Omental fat pad (tissue), 4 donors: ENCODE measurements around the gene MMS19. TPM values are rescaled to one million over a fixed set of nuclear protein-coding genes. Genes with fewer than 3 reads are reported as not detected.

Experiments
- ATAC-seq: fragments of 150-250 bp; one replicate; pipeline ENCODE4 v1.9.1; 2016; ENCODE audit warnings: mild to moderate bottlenecking, moderate library complexity; ENCODE audit not compliant: low FRiP score
- DNase-seq: peaks from one replicate; pipeline ENCODE4 v3.0.0-alpha.2; 2019; ENCODE audit warnings: low spot score
- CTCF ChIP-seq, 3 donors: fragments of 450-650 bp; IDR thresholded peaks; one replicate each; pipeline ENCODE4 v1.5.1; 2016 to 2017; ENCODE audit warnings: antibody characterized with exemption in 3 of 3, mild to moderate bottlenecking in 3 of 3, moderate library complexity in 2 of 3
- total RNA-seq, 4 donors: library from RNA; depleted of rRNA; stranded (reverse); fragments of >200 nt; gene quantifications; one replicate each; pipeline ENCODE4 v1.1.0, GENCODE V29; 2016

MMS19 gene
- total RNA-seq, 4 donors from 2014 or later: 44.4 to 117 (median 64.7) TPM

GRCh38 chr10:97542169-97543024 is 44.2 kb upstream of the MMS19 start:
- DNase-seq (peak; percentile 69), ATAC-seq (peak; percentile 72)
- TF ChIP-seq CTCF (IDR thresholded peaks at IDR 0.05): no peak

GRCh38 chr10:97540669-97541500 is 42.7 kb upstream of the MMS19 start:
- ATAC-seq: peak; percentile 6
- no peak for TF ChIP-seq CTCF (IDR thresholded peaks at IDR 0.05)
- no peak for DNase-seq

- TF ChIP-seq CTCF (IDR thresholded peaks at IDR 0.05): no peak
- DNase-seq (no peak), ATAC-seq (peak; percentile 40)
Measured at GRCh38 chr10:97539523-97540200, 41.4 kb upstream of the MMS19 start.

GRCh38 chr10:97538839-97539238 is 40.6 kb upstream of the MMS19 start:
- no peak for DNase-seq
- no peak for TF ChIP-seq CTCF (IDR thresholded peaks at IDR 0.05)
- ATAC-seq: no peak

GRCh38 chr10:97538411-97538810 is 40.2 kb upstream of the MMS19 start:
- ATAC-seq (no peak), DNase-seq (no peak)
- no peak for TF ChIP-seq CTCF (IDR thresholded peaks at IDR 0.05)

- DNase-seq (no peak), ATAC-seq (no peak)
- no peak for TF ChIP-seq CTCF (IDR thresholded peaks at IDR 0.05)
Measured at GRCh38 chr10:97537186-97537869, 39.1 kb upstream of the MMS19 start.
